SU-DHL-6 (cell line): ENCODE results near the gene ETFB.

Source experiments
- H2AFZ ChIP-seq: fragments of 200-600 bp; sonication (generic); 2 replicates; pipeline ENCODE4 v1.6.1; 2014; ENCODE audit warnings: low read depth, mild to moderate bottlenecking, moderate library complexity, mixed read lengths, antibody characterized with exemption, low read length; ENCODE audit not compliant: severe bottlenecking
- H3F3A ChIP-seq: fragments of 200-600 bp; shearing (Covaris generic); 2 replicates; pipeline ENCODE4 v1.6.0; 2016; ENCODE audit warnings: antibody characterized with exemption, mild to moderate bottlenecking; ENCODE audit not compliant: insufficient read depth
- H3K27ac ChIP-seq: fragments of 200-600 bp; sonication (generic); 2 replicates; pipeline ENCODE4 v1.5.1; 2016; ENCODE audit warnings: low read depth, mild to moderate bottlenecking, low read length, moderate library complexity, mixed read lengths
- H3K27me3 ChIP-seq: fragments of 200-600 bp; sonication (generic), shearing (Covaris generic); 2 replicates; pipeline ENCODE4 v1.6.0; 2014; ENCODE audit warnings: mild to moderate bottlenecking, low read length
- H3K36me3 ChIP-seq: fragments of 200-600 bp; sonication (generic); 2 replicates; pipeline ENCODE4 v1.6.1; 2014; ENCODE audit warnings: mild to moderate bottlenecking, low read length, mixed read lengths
- H3K4me2 ChIP-seq: fragments of 300-600, 200-600 bp; shearing (Covaris generic), sonication (generic); 2 replicates; pipeline ENCODE4 v1.6.0; 2014; ENCODE audit warnings: low read length, low read depth, mild to moderate bottlenecking; ENCODE audit not compliant: poor library complexity, severe bottlenecking
- H3K4me3 ChIP-seq: fragments of 200-600 bp; sonication (generic); 2 replicates; pipeline ENCODE4 v1.5.1; 2014; ENCODE audit warnings: antibody characterized with exemption, low read length, mild to moderate bottlenecking, mixed read lengths; ENCODE audit not compliant: insufficient read depth, poor library complexity, severe bottlenecking
- H3K79me2 ChIP-seq: fragments of 200-600 bp; sonication (generic); 2 replicates; pipeline ENCODE4 v1.6.1; 2014; ENCODE audit warnings: mild to moderate bottlenecking, low read length, moderate library complexity; ENCODE audit not compliant: insufficient read depth
- H3K9ac ChIP-seq: fragments of 200-600 bp; sonication (generic); 2 replicates; pipeline ENCODE4 v1.7.0; 2014; ENCODE audit warnings: mild to moderate bottlenecking, low read length
- H3K9me2 ChIP-seq: fragments of 200-600 bp; sonication (generic); replicated peaks from 2 replicates; pipeline ENCODE4 v1.6.1; 2014; ENCODE audit warnings: low read length; ENCODE audit not compliant: insufficient read depth
- H3K9me3 ChIP-seq: fragments of 200-600 bp; sonication (generic); 2 replicates; pipeline ENCODE4 v1.6.1; 2014; ENCODE audit warnings: low read length, mixed read lengths; ENCODE audit not compliant: insufficient read depth
- H4K20me1 ChIP-seq: fragments of 200-600 bp; sonication (generic); 2 replicates; pipeline ENCODE4 v1.6.1; 2014; ENCODE audit warnings: low read depth, mild to moderate bottlenecking, antibody characterized with exemption, low read length, moderate library complexity, mixed read lengths
- CTCF ChIP-seq: fragments of 200-600 bp; sonication (generic); IDR thresholded peaks from one replicate; pipeline ENCODE4 v1.5.1; 2017; ENCODE audit warnings: antibody characterized with exemption, mild to moderate bottlenecking, low read length, moderate library complexity; ENCODE audit not compliant: insufficient read depth, poor library complexity, severe bottlenecking
- EZH2phosphoT487 ChIP-seq: fragments of 200-600 bp; sonication (generic), shearing (Covaris generic); conservative IDR thresholded peaks from 2 replicates; pipeline ENCODE4 v1.6.1; 2018; ENCODE audit warnings: mild to moderate bottlenecking, antibody characterized with exemption, low read length, moderate library complexity, mixed read lengths

Gene ETFB

DNA sequence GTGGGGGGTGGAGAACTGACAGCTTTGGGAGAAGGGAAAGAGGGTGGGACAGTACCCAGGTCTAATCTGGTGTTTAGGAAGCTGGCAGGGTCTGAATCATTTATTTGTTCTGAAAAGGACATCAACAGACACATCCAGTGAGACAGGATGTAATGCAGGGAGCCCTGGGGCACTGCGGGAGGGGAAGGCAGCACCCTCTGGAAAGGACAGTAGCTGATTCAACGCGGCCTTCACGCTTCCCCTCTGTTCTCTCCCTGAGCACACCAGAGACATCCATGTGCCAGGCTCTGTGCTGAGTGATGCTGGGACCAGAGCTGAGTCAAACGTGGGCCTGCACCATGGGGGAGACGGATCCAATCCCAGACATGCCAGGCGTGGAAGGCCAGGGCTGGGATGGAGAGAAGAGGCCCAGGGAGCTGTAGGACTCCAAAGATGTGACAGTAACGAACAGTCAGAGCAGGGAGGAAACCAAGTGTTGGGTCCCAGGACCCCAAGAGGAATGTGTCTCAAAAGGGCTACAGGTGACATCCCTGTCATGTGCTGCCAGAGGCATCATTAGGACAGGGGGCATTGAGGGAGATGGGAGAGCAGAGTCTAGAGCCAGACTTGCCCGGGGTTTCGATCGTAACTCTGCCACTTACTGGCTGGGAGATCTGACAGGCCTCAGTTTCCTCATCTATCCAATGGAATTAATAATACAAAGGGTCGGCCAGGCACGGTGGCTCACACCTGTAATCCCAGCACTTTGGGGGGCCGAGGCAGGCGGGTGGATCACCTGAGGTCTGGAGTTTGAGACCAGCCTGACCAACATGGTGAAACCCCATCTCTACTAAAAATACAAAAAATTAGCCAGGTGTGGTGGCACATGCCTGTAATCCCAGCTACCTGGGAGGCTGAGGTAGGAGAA lies 1.7 kb downstream of the ETFB start:
- H3K9ac ChIP-seq = no peak overlapping the region
- H3K27ac ChIP-seq = no peak overlapping the region

GRCh38 chr19:51361239-51361638 lies 4.9 kb downstream of the ETFB start:
- no peak for TF ChIP-seq EZH2phosphoT487
- TF ChIP-seq CTCF = no peak
- no peak overlapping the region for H3K9ac ChIP-seq

More for the DNA sequence above, 1.7 kb downstream of the ETFB start:
- Histone ChIP-seq H4K20me1 (no peaks in the 10 kb centered on the region), H3K27me3 (no peaks in the 10 kb centered on the region), H3K9me2 (no peaks in the 10 kb centered on the region), H3K9me3 (no peaks in the 10 kb centered on the region), H3K4me3 (no peak overlapping the region), H3K36me3 (no peaks in the 10 kb centered on the region), H2AFZ (no peak overlapping the region), H3F3A (peaks cover 4% of the 10 kb centered on the region; the same call in 1 of the 2 replicates), H3K79me2 (peaks cover 19% of the 10 kb centered on the region; the same call in 1 of the 2 replicates), H3K4me2 (peak overlapping the region; percentile 2)
- TF ChIP-seq EZH2phosphoT487 = no peak
- no peak for TF ChIP-seq CTCF

GRCh38 chr19:51359294-51359693 lies 6.9 kb downstream of the ETFB start:
- no peak overlapping the region for H3K4me3 ChIP-seq
- H3K27me3 ChIP-seq = no peaks in the 10 kb centered on the region
- H4K20me1 ChIP-seq = no peaks in the 10 kb centered on the region
- TF ChIP-seq CTCF (no peak), EZH2phosphoT487 (no peak)
- no peaks in the 10 kb centered on the region for H3F3A ChIP-seq
- no peak overlapping the region for H2AFZ ChIP-seq
- H3K79me2 ChIP-seq = peaks cover 4% of the 10 kb centered on the region; the same call in 1 of the 2 replicates
- H3K9ac ChIP-seq = no peak overlapping the region
- H3K36me3 ChIP-seq = no peaks in the 10 kb centered on the region
- H3K4me2 ChIP-seq = no peak overlapping the region
- no peaks in the 10 kb centered on the region for H3K9me2 ChIP-seq
- H3K9me3 ChIP-seq = no peaks in the 10 kb centered on the region
- H3K27ac ChIP-seq = no peak overlapping the region

More at GRCh38 chr19:51361239-51361638, 4.9 kb downstream of the ETFB start:
- Histone ChIP-seq H3K27me3 (no peaks in the 10 kb centered on the region), H4K20me1 (no peaks in the 10 kb centered on the region), H3K27ac (no peak overlapping the region), H3K4me3 (no peak overlapping the region), H3K9me3 (no peaks in the 10 kb centered on the region), H3K36me3 (no peaks in the 10 kb centered on the region), H2AFZ (no peak overlapping the region), H3K4me2 (no peak overlapping the region), H3K79me2 (peaks cover 19% of the 10 kb centered on the region; the same call in 1 of the 2 replicates), H3F3A (peaks cover 4% of the 10 kb centered on the region; the same call in 1 of the 2 replicates), H3K9me2 (no peaks in the 10 kb centered on the region)
